ENCODE data around the gene ELMOD1.

- TF ChIP-seq EZH2 (IDR thresholded peaks at IDR 0.05; ENCODE audit: low read depth, unreplicated experiment) (no peak), EZH2phosphoT487 (IDR thresholded peaks at IDR 0.05; ENCODE audit: unreplicated experiment) (no peak), CTCF (conservative IDR thresholded peaks at IDR 0.05; ENCODE audit: low read depth in 2 of 2) (no peak)
Observed at GRCh38 chr11:107561688-107562087, 29.3 kb upstream of the ELMOD1 start.

All from GM23338 (cell line).